Astrocyte (in vitro differentiated cells and primary cell): ENCODE measurements around the gene MBOAT2. TPM values are rescaled to one million over a fixed set of nuclear protein-coding genes. Genes with fewer than 3 reads are reported as not detected.

Experiments used
- DNase-seq: peaks from one replicate; pipeline ENCODE4 v3.0.0-alpha.2; 2010; ENCODE audit warnings: low read depth
- FAIRE-seq: peaks from 2 replicates; lab custom pipeline; 2011; peaks lifted over from hg19 to GRCh38; lab: Jason Lieb, UNC
- H2AFZ ChIP-seq: 2 replicates; pipeline ENCODE4 v1.6.0; 2012; ENCODE audit warnings: low read depth, low read length, inconsistent platforms
- H3K27ac ChIP-seq: 2 replicates; pipeline ENCODE4 v1.5.1; 2011; ENCODE audit warnings: low read depth, low read length, inconsistent platforms
- H3K27me3 ChIP-seq: 2 replicates; pipeline ENCODE4 v1.6.0; 2011; ENCODE audit warnings: low read length, inconsistent platforms; ENCODE audit not compliant: insufficient read depth
- H3K36me3 ChIP-seq: 2 replicates; pipeline ENCODE4 v1.5.1; 2011; ENCODE audit warnings: low read length, inconsistent platforms; ENCODE audit not compliant: insufficient read depth
- H3K4me1 ChIP-seq: 2 replicates; pipeline ENCODE4 v1.5.1; 2011; ENCODE audit warnings: low read length, inconsistent platforms; ENCODE audit not compliant: insufficient read depth
- H3K4me2 ChIP-seq: 2 replicates; pipeline ENCODE4 v1.6.0; 2012; ENCODE audit warnings: low read length, inconsistent platforms
- H3K4me3 ChIP-seq: 2 replicates; pipeline ENCODE4 v1.5.1; 2011; ENCODE audit warnings: low read depth, mild to moderate bottlenecking, low read length, inconsistent platforms; ENCODE audit not compliant: insufficient read depth
- H3K79me2 ChIP-seq: 2 replicates; pipeline ENCODE4 v1.6.0; 2012; ENCODE audit warnings: mild to moderate bottlenecking, low read length, inconsistent platforms; ENCODE audit not compliant: insufficient read depth
- H3K9ac ChIP-seq: 2 replicates; pipeline ENCODE4 v1.6.0; 2012; ENCODE audit warnings: mild to moderate bottlenecking, low read length, inconsistent platforms
- H3K9me3 ChIP-seq: 2 replicates; pipeline ENCODE4 v1.5.1; 2012; ENCODE audit warnings: low read depth, mild to moderate bottlenecking, low read length, inconsistent platforms; ENCODE audit not compliant: insufficient read depth
- H4K20me1 ChIP-seq: 2 replicates; pipeline ENCODE4 v1.6.0; 2012; ENCODE audit warnings: low read length, inconsistent platforms; ENCODE audit not compliant: insufficient read depth
- H3K27ac Mint-ChIP-seq: one replicate; pipeline ENCODE4 v1.8.0; 2021; ENCODE audit warnings: mild to moderate bottlenecking, mixed read lengths; ENCODE audit not compliant: unreplicated experiment
- H3K27me3 Mint-ChIP-seq: one replicate; pipeline ENCODE4 v1.8.0; 2021; ENCODE audit warnings: low read depth, mixed read lengths; ENCODE audit not compliant: unreplicated experiment
- H3K36me3 Mint-ChIP-seq: one replicate; pipeline ENCODE4 v1.8.0; 2021; ENCODE audit warnings: low read depth, mixed read lengths; ENCODE audit not compliant: unreplicated experiment
- H3K4me1 Mint-ChIP-seq: one replicate; pipeline ENCODE4 v1.8.0; 2021; ENCODE audit warnings: low read depth, mixed read lengths; ENCODE audit not compliant: unreplicated experiment
- H3K4me3 Mint-ChIP-seq: one replicate; pipeline ENCODE4 v1.8.0; 2021; ENCODE audit warnings: mild to moderate bottlenecking, moderate library complexity, mixed read lengths; ENCODE audit not compliant: unreplicated experiment
- H3K9me3 Mint-ChIP-seq: one replicate; pipeline ENCODE4 v1.8.0; 2021; ENCODE audit warnings: mild to moderate bottlenecking, mixed read lengths; ENCODE audit not compliant: unreplicated experiment
- CTCF ChIP-seq: IDR thresholded peaks from 2 replicates; pipeline ENCODE4 v1.5.1; 2011; ENCODE audit warnings: low read depth, mild to moderate bottlenecking, inconsistent platforms, low read length, moderate library complexity; ENCODE audit not compliant: insufficient read depth
- EZH2 ChIP-seq: IDR thresholded peaks from 2 replicates; pipeline ENCODE4 v1.6.1; 2012; ENCODE audit warnings: mild to moderate bottlenecking, low read length, inconsistent platforms; ENCODE audit not compliant: insufficient read depth
- total RNA-seq: library from RNA; stranded (reverse); gene quantifications from 2 replicates; pipeline ENCODE4 v1.2.1, GENCODE V29; 2021

MBOAT2 gene
- total RNA-seq, 1 donor from 2014 or later = 54.6 TPM

- FAIRE-seq (no peak), DNase-seq (peak; percentile 52)
- H4K20me1 ChIP-seq = peaks cover 42% of the 10 kb centered on the region
- peak overlapping the region; percentile 39 for H3K4me2 ChIP-seq
- TF ChIP-seq EZH2 (no peak), CTCF (no peak)
- H3K4me3 Mint-ChIP-seq = no peak overlapping the region
- H3K4me1 ChIP-seq = peaks cover 27% of the 10 kb centered on the region
- no peak overlapping the region for H2AFZ ChIP-seq
- no peaks in the 10 kb centered on the region for H3K9me3 ChIP-seq
- no peaks in the 10 kb centered on the region for H3K9me3 Mint-ChIP-seq
- no peak overlapping the region for H3K27ac Mint-ChIP-seq
- H3K9ac ChIP-seq = no peak overlapping the region
- no peaks in the 10 kb centered on the region for H3K36me3 ChIP-seq
- H3K36me3 Mint-ChIP-seq = peaks cover 4% of the 10 kb centered on the region
- H3K4me3 ChIP-seq = no peak overlapping the region
- H3K4me1 Mint-ChIP-seq = peaks cover 23% of the 10 kb centered on the region
- H3K27me3 Mint-ChIP-seq = no peaks in the 10 kb centered on the region
- H3K79me2 ChIP-seq = peaks cover 81% of the 10 kb centered on the region
- no peak overlapping the region for H3K27ac ChIP-seq
- H3K27me3 ChIP-seq = no peaks in the 10 kb centered on the region
Observed at GRCh38 chr2:9001229-9001628, 2.3 kb downstream of the MBOAT2 start.

GRCh38 chr2:9000442-9000841 is 3.0 kb downstream of the MBOAT2 start:
- no peak overlapping the region for H3K27ac ChIP-seq
- peaks cover 4% of the 10 kb centered on the region for H3K36me3 Mint-ChIP-seq
- TF ChIP-seq CTCF = no peak
- no peak for TF ChIP-seq EZH2
- no peak overlapping the region for H3K4me2 ChIP-seq
- H3K9me3 ChIP-seq = no peaks in the 10 kb centered on the region
- no peak overlapping the region for H3K9ac ChIP-seq
- no peak overlapping the region for H3K4me3 Mint-ChIP-seq
- H3K27ac Mint-ChIP-seq = no peak overlapping the region
- H3K4me3 ChIP-seq = no peak overlapping the region
- FAIRE-seq (no peak), DNase-seq (no peak)
- H3K9me3 Mint-ChIP-seq = no peaks in the 10 kb centered on the region
- H3K4me1 ChIP-seq = peaks cover 27% of the 10 kb centered on the region
- peaks cover 23% of the 10 kb centered on the region for H3K4me1 Mint-ChIP-seq
- H3K79me2 ChIP-seq = peaks cover 87% of the 10 kb centered on the region
- no peaks in the 10 kb centered on the region for H3K27me3 Mint-ChIP-seq
- no peak overlapping the region for H2AFZ ChIP-seq
- no peaks in the 10 kb centered on the region for H3K27me3 ChIP-seq
- H4K20me1 ChIP-seq = peaks cover 46% of the 10 kb centered on the region
- no peaks in the 10 kb centered on the region for H3K36me3 ChIP-seq

- no peak overlapping the region for H3K4me3 ChIP-seq
- no peak overlapping the region for H3K9ac ChIP-seq
- H3K9me3 ChIP-seq = no peaks in the 10 kb centered on the region
- no peak overlapping the region for H3K4me3 Mint-ChIP-seq
- peaks cover 51% of the 10 kb centered on the region for H4K20me1 ChIP-seq
- H3K9me3 Mint-ChIP-seq = no peaks in the 10 kb centered on the region
- peaks cover 92% of the 10 kb centered on the region for H3K79me2 ChIP-seq
- FAIRE-seq (no peak), DNase-seq (no peak)
- H3K36me3 ChIP-seq = no peaks in the 10 kb centered on the region
- peaks cover under 1% of the 10 kb centered on the region for H3K36me3 Mint-ChIP-seq
- no peaks in the 10 kb centered on the region for H3K27me3 ChIP-seq
- TF ChIP-seq EZH2 = no peak
- TF ChIP-seq CTCF = no peak
- peaks cover 24% of the 10 kb centered on the region for H3K4me1 ChIP-seq
- H3K4me2 ChIP-seq = no peak overlapping the region
- no peak overlapping the region for H3K27ac ChIP-seq
- no peak overlapping the region for H2AFZ ChIP-seq
- no peak overlapping the region for H3K27ac Mint-ChIP-seq
- H3K27me3 Mint-ChIP-seq = no peaks in the 10 kb centered on the region
- H3K4me1 Mint-ChIP-seq = peaks cover 20% of the 10 kb centered on the region
Observed at GRCh38 chr2:8999797-9000196, 3.7 kb downstream of the MBOAT2 start.
